HG03342 (cell line): ENCODE results near the gene FAM186B.
"Not testable (repeated sequence)": the region's sequence is repeated elsewhere in the genome, so short reads cannot be mapped to it uniquely, and the experiment has no call there.

Source experiments
- ATAC-seq: cut with Tn5 transposase; IDR thresholded peaks from one replicate; pipeline ENCODE4 v1.9.1; 2021; ENCODE audit warnings: mild to moderate bottlenecking, moderate library complexity; ENCODE audit not compliant: unreplicated experiment

FAM186B gene, protein sequence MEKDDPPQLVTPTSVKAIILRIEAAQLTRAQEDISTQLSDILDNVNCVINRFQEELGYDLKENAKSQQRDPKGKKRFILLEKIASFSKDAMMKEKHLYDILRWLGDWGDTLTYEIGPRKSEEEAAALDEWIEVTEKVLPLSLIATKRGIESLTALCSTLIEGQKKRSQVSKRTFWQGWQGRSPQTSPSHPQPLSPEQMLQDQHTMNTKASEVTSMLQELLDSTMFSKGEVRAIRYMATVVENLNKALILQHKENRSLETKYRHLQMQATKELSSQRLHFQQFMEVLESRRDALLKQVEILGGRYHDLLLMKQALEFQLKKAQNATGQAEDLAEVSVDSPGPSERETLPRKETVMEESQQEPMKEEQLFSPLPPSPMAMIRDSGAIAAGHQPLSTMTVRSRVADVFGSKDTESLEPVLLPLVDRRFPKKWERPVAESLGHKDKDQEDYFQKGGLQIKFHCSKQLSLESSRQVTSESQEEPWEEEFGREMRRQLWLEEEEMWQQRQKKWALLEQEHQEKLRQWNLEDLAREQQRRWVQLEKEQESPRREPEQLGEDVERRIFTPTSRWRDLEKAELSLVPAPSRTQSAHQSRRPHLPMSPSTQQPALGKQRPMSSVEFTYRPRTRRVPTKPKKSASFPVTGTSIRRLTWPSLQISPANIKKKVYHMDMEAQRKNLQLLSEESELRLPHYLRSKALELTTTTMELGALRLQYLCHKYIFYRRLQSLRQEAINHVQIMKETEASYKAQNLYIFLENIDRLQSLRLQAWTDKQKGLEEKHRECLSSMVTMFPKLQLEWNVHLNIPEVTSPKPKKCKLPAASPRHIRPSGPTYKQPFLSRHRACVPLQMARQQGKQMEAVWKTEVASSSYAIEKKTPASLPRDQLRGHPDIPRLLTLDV

DNA sequence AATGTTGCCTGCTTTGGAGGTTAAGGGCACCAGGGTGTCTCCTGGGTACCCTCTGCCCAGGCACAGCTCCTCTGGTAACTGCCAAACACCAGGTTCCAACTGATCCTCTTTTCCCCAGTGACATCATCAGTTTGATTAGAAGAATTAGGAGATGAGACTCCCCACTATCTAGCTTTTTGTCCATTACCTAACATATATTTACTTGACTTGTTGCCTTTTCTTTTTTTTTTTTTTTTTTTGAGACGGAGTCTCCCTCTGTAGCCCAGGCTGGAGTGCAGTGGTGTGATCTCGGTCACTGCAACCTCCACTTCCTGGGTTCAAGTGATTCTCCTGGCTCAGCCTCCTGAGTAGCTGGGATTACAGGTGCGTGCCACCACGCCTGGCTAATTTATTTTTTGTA is at the start of gene FAM186B:
Gene FAM186B, minus strand, starts transcription at position 101 of the 400 bp plus-strand sequence. CDS start 162 bp downstream, outside the sequence.
- not testable (repeated sequence) for ATAC-seq

DNA sequence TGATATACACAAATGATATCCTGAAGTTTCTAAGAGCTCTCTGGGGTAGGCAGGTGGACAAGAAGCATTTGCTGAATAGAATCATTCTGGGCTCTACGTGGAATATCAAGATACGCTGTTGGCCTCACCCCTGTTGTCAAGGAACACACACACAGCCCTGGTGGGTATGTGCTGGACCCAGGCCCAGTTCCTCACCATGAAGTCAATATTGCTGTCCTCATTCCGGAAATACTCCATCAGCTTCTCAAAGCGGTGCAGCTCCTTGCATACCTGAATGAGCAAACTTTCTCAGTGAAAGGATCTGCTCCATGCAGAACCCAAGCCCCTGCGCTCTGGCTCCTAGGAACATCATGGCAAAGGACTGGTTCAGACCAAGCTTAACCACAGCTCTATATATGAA is 49.3 kb upstream of the FAM186B start:
- ATAC-seq: no peak

DNA sequence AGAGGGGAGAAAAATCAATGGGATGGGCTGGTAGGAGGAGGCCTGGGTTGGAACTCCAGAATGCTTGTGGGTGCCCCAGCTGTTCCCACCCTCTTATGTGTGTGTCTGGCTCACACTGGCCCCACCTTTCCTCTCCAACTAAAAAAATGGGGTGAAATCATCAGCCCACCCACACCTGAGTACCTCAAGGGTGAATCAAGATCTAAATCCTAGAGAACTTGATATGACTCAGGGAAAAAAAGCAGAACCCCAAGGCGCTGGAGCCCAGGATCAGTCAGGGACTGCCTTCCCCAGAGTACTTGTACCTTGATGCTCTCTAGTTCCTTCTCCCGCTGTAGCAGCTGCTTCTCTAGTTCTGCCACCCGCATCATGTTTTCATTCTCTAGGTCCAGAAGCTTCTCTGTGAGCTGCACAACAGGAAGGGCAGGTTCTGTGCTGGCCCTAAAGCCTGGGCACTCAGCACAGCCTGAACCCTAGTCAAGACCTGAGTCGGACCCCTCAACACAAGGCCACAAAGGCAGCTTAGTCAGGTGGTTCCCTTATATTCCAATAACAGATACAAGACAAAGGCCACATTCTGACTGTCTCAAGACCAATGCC is 47.6 kb upstream of the FAM186B start:
- ATAC-seq: no peak

DNA sequence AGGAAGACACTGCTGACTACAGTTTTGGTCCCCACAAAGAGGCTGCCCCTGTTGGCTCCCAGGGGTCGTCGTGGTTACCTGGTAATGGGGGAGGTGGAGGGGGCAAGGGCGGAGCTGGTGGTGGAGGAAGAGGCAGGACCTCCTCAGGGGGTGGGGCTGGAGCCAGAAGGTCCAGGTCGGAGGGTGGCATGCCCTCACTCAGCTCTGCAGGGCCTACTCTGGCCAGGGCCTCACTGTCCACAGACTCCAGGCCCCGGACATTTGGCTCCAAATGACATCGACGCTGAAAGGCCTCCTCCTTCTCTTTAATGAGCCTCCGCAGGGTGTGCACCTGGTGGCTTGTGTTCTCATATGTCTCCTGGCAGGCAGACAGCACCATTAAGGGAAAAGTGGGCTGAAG is 46.4 kb upstream of the FAM186B start:
- ATAC-seq: no peak

DNA sequence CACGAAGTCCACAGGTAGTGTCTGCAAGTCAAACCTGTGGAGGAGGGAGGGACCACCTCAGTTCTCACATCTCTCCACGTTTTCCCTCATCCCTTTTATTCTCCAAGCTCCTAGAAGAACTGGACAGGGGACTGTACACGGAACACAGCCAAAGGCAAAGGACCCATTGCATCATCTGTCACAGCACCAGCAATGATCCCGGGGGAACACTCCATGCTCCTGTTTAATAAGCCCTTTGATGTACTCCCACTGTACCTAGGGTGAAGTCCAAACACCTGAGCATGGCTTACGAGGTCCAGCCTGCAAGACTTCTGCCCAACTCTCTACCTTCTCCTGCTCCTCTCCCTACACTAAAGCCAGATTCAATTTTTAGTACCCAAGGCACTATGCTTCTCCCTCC is 44.5 kb upstream of the FAM186B start:
- ATAC-seq: no peak

DNA sequence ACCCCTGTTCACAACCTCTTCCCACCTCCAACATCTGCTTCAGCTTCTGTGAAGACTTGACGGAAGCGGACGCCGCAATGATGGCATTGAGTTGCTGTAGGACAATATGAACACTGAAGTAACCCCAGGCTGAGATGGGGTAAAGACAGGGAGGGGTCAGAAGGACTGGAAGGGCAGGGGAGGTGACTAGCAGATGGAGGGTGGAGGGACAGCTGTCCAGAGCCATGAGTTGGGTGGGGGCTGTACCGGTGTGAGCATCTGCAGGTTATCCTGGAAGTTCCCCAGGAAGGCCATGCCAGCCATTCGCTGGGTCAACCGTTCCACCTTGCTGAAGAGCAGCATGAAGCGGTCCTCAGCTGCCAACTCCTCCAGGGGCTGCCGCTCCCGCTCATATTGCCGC is 44.0 kb upstream of the FAM186B start:
- no peak for ATAC-seq

DNA sequence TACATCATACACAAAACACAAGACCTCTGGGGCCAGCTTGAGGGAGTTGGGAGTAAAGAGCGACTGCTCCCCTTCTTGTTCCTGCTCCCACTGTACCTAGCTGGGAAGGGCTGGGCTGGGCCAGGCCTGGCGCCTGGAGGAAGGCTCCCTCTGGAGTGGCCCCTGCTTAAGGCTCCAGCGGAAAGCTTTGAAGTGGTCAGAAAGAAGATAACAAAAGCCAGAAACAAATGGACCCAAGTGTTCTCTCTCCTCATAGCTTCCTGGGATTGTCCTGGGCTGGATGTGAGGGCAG is 43.2 kb upstream of the FAM186B start:
- no peak for ATAC-seq

DNA sequence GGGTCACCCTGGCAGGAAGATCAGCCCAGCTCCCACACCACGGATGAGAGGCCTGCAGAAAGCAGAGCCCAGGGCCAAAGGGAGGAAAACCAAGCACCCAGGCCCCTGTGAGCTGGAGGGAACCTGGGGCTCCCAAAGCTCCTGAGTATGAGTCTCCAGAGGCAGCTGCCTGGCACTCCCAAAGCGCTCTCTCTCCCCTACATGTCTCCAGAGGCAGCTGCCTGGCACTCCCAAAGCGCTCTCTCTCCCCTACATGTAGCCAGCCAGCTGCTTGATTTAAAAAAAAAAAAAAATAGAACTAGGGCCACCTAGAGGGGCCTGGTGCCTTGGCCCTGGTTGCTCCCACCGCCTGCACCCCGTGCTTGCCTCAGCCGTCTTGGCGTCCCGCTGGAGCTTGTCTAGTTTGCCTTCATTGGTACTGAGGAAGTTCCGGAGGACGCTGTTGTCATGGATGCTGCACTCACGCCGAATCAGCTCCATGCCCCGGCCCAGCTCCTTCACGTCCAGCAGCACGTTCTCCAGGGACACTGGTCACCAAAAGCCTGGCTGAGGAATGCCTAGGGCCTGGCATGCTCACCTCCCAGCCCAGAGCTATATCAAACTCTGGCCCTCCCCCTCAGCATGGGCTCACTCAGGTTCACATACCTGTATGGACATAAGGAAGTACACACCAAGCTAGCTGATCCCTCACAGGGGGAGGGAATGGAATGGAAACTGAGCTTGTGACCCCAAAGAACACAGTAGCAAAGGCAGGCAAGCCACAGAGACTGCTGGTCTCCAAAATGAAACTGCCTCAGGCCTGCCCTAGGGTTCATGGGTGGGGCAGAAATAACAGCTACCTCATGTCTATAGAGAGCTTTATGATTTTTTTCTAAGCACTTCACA is 42.6 kb upstream of the FAM186B start:
- no peak for ATAC-seq

DNA sequence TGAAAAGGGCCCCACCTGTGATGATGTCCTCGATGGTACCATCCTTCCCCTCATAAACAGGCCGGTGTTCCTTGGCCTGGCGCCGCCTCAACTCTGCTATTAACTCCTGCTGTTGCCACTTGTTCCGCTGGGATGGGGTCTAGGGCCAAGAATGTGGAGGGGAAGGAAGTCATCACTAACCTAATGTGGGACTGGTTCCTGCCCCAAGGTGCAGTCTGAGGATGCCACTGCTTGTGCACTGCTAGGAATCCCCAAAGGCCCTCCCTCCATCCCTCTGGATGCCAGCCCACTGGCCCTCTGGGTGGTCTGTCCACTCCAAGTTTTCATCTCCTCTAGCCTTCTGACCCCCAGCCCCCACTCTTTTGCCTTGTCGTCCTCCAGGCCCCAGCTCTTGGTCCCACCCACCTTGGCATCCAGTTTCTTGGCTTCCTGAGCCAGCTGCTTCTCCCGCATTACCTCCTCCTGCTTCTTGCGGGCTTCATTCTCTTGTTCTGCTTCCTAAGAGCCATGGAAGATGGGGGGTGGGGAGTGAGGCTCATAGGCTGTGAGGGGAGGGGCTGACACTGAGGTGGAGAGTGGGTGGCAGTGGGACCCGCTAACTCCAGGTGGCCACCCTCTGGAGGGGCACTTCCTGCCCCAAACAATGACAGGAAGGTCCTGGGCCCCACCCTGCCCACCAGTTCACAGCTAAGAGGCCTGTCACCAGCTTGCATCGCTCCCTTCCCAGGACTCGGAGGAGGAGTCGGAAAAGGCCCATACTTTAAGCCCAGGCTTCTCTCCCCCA is 41.6 kb upstream of the FAM186B start:
- ATAC-seq: no peak

DNA sequence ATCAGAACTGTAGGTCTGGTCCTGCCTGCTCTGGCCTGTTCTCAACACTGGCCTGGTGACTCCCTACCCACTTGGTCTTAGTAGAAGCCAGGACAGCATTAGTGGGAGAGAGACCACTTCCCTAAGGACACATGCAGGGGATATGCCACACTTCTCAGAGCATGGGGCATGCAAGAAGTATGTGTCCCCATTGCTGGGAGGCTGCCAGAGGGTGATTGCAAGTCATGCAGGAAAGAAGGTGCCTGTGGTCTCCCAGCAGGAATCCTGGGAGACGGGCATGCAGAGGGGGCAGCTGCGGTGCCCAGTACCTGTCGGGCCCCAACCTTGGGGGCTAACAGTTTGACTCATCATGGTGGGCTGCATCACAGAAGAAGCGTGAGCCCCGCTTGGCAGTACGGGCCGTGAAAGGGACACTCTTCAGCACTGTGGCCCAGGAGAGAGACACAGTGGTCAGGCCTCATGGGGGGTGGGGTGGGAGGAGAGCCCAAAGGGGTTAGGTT is 40.9 kb upstream of the FAM186B start:
- no peak for ATAC-seq

DNA sequence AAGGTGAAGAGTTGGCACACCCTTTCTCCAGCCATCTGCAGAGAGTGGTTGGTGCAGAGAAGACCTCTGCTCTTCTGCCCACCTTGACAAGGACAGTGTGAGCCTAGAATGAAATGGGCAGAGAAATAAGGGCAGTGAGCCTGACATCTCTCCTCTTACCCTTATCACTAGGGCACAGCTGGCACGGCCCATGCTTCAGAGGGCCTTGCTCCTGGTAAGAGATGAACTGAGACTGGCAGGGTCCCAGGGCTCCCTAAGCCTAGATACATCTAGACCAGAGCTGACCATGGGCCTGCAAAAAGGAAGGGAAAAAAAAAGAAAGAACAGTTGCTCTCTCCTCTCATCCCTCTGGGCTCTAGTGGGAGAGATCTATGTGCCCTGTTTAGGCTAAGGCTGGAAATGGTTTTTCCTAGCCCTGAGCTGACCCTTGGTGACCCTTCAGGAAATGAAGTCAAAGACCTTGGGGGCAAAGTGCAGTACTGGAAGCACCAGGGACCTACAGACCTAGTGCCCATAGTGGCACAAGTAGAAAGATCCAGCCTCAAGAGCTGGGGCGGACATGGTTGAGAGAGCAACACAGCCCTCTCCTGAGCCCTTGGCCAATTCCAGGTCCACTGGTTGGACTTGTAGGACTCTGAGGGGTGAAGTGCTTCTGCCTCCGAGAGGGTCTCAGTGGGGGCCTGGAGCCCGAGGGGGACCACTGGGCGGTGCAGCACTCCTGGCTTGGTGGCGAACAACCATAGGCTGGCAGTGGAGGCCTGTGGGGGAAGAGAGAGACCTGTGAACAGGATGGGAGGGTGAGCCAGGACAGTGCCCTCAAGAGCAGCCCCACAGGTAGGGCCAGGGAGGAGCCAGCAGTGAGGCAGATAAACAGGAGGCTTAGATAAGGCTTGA is 40.0 kb upstream of the FAM186B start:
- no peak for ATAC-seq

DNA sequence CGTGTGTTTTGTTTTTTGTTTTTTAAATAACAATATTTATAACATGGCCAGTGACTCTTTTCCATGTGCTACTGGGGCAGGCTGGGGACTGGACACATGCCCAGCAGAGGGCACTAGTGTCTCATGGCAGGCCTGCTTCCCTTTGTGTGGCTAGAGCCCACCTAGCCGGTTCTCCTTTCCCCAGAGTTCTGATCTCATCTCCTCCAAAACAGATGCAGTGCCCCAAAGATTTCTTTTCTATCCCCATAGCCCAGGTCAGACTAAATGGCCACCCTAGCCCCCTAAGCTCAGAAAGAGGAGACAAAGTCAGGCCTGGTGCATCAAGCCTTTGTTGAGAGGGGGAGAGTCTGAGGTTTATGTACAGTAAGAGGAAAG is 39.2 kb upstream of the FAM186B start:
- no peak for ATAC-seq

DNA sequence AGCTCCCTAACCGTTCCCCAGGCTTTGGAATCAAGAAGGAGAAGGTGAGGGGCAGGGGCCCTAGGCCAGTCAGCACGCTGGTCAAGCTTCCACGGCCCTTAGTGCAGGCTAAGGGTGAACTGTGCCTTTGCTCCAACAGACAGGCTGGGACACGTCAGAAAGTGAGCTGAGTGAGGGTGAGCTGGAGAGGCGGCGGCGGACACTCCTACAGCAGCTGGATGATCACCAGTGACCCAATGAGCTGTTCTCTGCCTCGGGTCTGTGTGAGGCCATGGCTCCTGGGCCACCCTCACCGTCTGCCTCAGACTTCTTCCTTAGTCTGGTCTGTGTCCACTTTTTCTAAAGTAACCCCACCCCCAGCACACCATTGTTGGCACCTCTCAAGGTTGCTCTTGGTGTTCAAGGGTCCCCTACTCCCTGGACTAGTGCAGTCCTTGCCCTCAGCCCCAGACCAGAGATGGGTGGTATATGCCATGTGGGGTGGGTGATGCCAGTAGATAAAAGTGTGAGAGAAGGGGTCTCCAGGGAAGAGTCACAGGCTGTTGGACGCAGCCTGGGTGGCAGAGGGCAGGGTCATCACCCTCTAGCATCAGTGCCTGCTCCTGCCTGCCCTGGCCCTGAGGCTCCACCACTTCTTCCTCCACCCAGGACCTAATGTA is 38.7 kb upstream of the FAM186B start:
- no peak for ATAC-seq

DNA sequence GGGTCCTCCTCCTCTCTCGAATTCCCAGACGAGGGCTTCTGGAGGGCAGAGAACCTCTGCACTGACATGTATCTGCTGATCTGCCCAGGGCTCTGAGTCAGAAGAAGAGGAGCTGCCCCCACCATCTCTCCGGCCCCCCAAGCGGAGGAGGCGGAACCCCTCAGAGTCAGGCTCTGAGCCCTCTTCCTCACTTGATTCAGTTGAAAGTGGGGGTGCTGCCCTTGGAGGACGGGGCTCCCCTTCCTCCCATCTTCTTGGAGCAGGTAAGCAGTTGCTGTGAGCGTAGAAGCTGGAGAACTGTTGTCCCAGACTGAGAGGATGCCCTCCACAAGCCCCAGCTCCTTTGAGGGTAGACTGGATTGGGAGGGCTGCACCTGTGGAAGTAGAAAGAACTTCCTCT is 37.7 kb upstream of the FAM186B start:
- ATAC-seq: no peak

DNA sequence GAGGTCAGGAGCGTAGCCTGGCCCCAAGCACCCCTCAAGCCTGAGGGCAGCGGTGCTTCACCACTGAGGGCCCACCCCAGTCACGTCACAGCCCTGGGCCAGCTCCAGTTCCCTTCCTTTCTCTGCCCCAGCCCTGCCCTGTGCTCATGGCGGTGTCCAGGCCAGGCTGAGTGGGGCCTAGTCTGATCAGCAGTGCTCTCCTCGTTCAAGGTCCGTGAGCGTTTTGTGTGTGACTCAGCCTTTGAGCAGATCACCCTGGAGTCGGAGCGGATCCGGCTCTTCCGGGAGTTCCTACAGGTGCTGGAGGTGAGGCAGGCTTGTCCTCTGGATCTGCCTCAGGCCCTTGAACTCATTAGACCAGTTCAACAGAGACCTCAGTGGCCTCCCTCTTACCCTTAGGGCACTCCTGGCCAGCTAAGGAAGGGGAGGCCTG is 36.9 kb upstream of the FAM186B start:
- ATAC-seq: no peak

DNA sequence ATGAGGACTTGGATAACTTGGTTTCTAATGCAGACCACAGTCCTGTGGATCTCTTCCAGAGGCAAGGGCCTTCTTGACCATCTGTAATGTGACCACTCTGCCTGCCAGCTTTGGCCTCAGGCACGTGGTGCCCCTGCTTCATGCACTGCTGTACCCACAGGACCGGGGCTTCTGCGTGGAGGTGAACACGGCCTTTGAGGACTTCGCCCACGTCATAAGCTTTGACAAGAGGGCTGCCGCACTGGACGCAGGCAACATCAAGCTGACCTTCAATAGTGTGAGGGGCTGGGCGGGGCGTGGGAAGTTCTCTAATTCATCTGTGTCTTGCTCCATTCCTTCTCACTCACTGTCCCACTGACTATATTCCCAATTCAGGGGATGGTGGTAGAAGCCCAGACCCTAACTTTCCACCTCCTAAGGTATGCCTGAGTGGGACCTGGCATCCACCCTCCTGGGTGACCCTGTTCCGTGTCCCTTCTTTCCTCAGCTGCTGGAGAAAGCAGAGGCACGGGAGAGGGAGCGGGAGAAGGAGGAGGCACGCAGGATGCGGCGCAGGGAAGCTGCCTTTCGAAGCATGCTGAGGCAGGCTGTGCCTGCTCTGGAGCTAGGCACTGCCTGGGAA is 36.4 kb upstream of the FAM186B start:
- ATAC-seq: no peak

DNA sequence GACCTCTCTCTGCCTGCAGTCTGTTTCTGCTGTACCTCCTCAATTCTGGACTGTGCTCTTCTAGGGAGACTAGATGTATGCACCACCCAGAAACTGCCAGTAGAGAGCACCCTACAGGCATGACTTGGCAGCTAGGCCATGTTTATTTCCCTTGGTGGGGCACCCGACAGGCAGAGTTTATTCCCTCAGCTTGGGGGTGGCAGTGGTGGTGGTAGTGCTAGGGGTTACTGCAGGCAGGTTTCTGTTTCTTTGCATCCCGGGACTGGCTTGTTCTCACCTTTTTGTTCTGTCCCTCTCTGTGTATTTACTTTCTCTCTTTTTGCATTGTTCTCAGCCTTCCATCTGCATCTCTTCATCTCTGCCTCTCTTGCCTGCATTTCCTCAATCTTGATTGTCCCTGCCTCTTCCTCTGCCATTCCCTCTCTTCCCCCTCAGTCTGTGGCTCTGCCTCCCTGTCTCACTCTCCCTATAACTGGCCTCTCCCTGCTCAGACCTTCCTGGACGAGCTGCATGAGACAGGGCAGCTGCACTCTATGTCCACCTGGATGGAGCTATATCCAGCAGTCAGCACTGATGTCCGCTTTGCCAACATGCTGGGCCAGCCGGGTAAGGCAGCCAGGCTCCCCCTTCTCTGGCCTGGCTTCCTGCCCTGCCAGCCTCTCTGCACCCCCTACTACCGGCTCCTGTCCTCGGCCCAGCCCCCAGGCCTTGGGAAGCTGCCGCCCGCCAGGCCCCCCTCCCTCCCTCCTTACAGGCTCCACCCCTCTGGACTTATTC is 31.7 kb upstream of the FAM186B start:
- peak; percentile 54 for ATAC-seq
